GM06990 (cell line): ENCODE measurements around the gene SIRT3.

Source experiments
- DNase-seq: peaks from one replicate; pipeline ENCODE4 v3.0.0-alpha.2; 2011; ENCODE audit not compliant: insufficient read length; ENCODE audit errors: extremely low read depth
- H3K27me3 ChIP-seq: replicated peaks from 2 replicates; pipeline ENCODE4 v1.6.0; 2011; ENCODE audit warnings: low read length; ENCODE audit not compliant: control insufficient read depth, insufficient read depth
- H3K36me3 ChIP-seq: 2 replicates; pipeline ENCODE4 v1.5.1; 2011; ENCODE audit warnings: low read length; ENCODE audit not compliant: control insufficient read depth, insufficient read depth
- H3K4me3 ChIP-seq: replicated peaks from 2 replicates; pipeline ENCODE4 v1.5.1; 2011; ENCODE audit warnings: low read depth, mild to moderate bottlenecking, control low read depth, low read length
- TF ChIP-seq, protein P1 (sequence below): IDR thresholded peaks from 2 replicates; pipeline ENCODE4 v1.5.1; 2011; ENCODE audit warnings: low read length, control low read depth, mild to moderate bottlenecking, inconsistent platforms; ENCODE audit not compliant: insufficient read depth, poor library complexity, severe bottlenecking

The SIRT3 gene

DNA sequence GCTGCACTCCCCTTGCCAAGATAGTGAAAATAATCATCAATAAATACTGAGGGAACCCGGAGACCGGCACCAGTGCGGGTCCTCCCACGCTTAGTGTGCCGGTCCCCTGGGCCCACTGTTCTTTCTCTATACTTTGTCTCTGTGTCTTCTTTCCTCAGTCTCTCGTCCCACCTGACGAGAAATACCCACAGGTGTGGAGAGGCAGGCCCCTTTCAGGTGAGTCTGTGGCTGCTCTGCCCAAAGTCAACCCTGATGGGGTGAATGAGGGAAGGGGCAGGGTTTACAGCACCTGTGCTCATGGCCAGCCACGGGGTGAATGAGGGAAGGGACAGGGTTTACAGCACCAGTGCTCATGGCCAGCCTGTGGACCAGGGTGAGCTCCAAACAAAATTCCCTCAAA lies 33.7 kb downstream of the SIRT3 start:
- peaks cover 27% of the 10 kb centered on the region for H3K36me3 ChIP-seq
- H3K27me3 ChIP-seq, result no peaks in the 10 kb centered on the region
- no peak overlapping the region for H3K4me3 ChIP-seq
- TF ChIP-seq, protein P1, sequence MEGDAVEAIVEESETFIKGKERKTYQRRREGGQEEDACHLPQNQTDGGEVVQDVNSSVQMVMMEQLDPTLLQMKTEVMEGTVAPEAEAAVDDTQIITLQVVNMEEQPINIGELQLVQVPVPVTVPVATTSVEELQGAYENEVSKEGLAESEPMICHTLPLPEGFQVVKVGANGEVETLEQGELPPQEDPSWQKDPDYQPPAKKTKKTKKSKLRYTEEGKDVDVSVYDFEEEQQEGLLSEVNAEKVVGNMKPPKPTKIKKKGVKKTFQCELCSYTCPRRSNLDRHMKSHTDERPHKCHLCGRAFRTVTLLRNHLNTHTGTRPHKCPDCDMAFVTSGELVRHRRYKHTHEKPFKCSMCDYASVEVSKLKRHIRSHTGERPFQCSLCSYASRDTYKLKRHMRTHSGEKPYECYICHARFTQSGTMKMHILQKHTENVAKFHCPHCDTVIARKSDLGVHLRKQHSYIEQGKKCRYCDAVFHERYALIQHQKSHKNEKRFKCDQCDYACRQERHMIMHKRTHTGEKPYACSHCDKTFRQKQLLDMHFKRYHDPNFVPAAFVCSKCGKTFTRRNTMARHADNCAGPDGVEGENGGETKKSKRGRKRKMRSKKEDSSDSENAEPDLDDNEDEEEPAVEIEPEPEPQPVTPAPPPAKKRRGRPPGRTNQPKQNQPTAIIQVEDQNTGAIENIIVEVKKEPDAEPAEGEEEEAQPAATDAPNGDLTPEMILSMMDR, result no peak
- no peak for DNase-seq

DNA sequence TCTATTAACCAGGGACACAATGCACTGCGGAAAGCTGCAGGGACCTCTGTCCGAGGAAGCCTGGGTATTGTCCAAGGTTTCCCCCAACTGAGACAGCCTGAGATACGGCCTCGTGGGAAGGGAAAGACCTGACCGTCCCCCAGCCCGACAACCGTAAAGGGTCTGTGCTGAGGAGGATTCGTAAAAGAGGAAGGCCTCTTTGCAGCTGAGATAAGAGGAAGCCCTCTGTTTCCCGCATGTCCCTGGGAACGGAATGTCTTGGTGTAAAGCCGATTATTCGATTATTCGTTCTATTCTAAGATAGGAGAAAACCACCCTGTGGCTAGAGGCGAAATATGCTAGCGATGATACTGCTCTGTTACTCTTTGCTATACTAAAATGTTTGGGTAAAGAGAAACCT lies 34.2 kb downstream of the SIRT3 start:
- no peak for DNase-seq
- H3K27me3 ChIP-seq, result no peaks in the 10 kb centered on the region
- TF ChIP-seq, protein P1, result no peak
- no peak overlapping the region for H3K4me3 ChIP-seq
- H3K36me3 ChIP-seq, result peaks cover 27% of the 10 kb centered on the region

DNA sequence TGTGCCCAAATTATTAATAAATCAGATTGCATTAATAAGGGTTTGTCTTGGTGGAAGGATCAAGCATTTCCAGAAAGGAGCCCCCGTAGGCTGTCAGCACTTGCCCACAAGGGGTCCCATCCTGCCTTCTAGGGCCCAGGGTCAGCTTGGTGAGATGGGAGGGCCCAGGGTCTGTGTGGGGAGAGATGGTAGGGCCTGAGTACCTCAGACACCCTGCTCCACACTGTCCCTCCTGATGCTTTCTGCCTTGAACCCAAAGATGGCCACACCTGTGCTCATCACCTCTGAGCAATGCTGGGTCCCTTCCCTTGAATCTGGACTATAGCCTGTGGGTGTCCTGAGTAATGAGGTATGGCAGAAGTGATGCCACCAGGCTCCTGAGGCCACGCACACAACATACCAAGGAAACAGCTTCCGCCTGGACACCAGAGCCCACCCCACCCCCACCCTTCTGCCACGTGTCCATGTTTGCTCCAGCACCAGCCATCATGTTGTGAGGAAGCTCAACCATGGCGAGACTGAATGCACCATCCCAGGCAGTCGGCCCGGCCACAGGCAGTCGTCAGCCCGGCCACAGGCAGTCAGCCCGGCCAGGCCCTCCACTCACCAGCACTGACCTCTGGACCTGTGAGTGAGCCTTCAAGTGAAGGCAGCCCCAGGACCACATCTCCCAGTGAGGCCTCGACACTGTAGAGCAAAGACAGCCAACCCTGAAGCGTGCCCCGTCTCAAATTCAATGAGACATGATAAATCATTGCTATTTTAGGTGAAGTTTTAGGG lies 35.7 kb downstream of the SIRT3 start:
- DNase-seq, result no peak
- peaks cover 23% of the 10 kb centered on the region for H3K36me3 ChIP-seq
- TF ChIP-seq, protein P1, result no peak
- no peaks in the 10 kb centered on the region for H3K27me3 ChIP-seq
- no peak overlapping the region for H3K4me3 ChIP-seq

DNA sequence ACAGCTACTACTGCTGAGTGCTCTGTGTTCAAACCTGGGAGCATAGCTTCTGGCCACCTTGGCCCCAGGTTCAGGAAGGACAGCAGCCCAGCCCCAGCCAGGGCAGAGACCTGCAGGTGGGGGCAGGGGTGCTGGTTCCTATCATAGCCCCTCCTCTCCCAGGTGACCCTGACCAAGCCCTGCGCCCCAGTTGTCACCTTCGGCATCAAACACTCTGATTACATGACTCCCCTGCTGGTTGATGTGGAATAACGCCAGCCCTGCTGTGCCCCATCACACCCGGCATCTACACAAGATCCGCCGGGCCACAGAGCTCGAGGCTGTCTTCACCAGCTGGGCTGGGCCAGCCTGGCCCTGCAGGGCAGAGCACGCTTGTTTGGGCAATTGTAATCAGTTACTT lies 36.4 kb downstream of the SIRT3 start:
- TF ChIP-seq, protein P1, result no peak
- no peak overlapping the region for H3K4me3 ChIP-seq
- no peaks in the 10 kb centered on the region for H3K27me3 ChIP-seq
- H3K36me3 ChIP-seq, result peaks cover 19% of the 10 kb centered on the region
- DNase-seq, result no peak

DNA sequence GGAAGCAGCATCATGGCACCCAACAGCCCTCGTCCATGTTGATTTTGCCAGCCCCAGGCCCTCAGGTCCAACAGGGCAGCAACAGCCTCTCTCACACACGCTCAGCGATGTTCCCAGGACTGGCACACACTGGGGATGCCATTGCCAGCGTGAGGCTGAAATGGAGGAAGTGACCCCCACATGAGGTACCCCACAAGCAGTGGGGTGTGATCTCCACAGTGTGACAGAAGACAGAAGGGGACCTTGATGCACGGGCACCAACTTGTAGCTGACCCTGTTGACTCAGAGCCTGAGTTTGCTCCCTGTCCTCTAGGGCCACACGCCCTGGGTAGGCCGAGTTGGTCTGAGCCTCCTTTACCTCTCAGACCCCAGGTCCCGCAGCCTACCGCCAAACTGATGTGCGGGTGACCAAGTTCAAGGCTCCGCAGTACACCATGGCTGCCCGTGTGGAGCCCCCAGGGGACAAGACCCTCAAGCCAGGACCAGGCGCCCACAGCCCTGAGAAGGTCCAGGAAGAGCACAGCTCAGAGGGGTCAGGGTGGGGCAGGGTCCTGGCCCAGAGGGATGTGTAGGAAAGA lies 37.0 kb downstream of the SIRT3 start:
- H3K36me3 ChIP-seq, result peaks cover 12% of the 10 kb centered on the region
- TF ChIP-seq, protein P1, result no peak
- H3K27me3 ChIP-seq, result no peaks in the 10 kb centered on the region
- no peak for DNase-seq
- H3K4me3 ChIP-seq, result no peak overlapping the region
